GM12878 (cell line): ENCODE measurements around the gene ADAM15. TPM values are rescaled to one million over a fixed set of nuclear protein-coding genes. Genes with fewer than 3 reads are reported as not detected.

Source experiments
- ATAC-seq: fragments of 200-7000 bp; cut with Tn5 transposase; 3 replicates; pipeline ENCODE4 v1.9.1; 2020; ENCODE audit warnings: mild to moderate bottlenecking, moderate library complexity
- BruUV-seq: library from RNA; stranded (reverse); fragments of 400-500 nt; replicated peaks from 2 replicates; lab custom pipeline; 2021; lab: Mats Ljungman, UMichigan
- CTCF ChIA-PET: fragments of 300-600 bp; sonication (Branson Sonifier 250); formaldehyde crosslinking; extraction: SDS; loops from one replicate; lab custom pipeline; 2021; ENCODE audit warnings: inconsistent platforms; lab: Yijun Ruan, JAX
- POLR2A ChIA-PET: fragments of 350-600 bp; formaldehyde crosslinking; extraction: SDS; loops from one replicate; lab custom pipeline; 2021; ENCODE audit warnings: inconsistent platforms; lab: Charles Lee
- RAD21 ChIA-PET: fragments of 300-600 bp; sonication (Branson Sonifier 250); formaldehyde crosslinking; loops from one replicate; lab custom pipeline; 2023; ENCODE audit warnings: antibody characterized with exemption; ENCODE audit not compliant: unreplicated experiment; lab: Charles Lee
- SMC1A ChIA-PET: fragments of 300-600 bp; sonication (Branson Sonifier 250); formaldehyde crosslinking; loops from one replicate; lab custom pipeline; 2023; ENCODE audit not compliant: unreplicated experiment, uncharacterized antibody; lab: Charles Lee
- DNase-seq: peaks from one replicate; pipeline ENCODE4 v3.0.0-alpha.2; 2011; ENCODE audit warnings: low read depth, low spot score
- FAIRE-seq: peaks from 3 replicates; lab custom pipeline; 2011; peaks lifted over from hg19 to GRCh38; lab: Jason Lieb, UNC
- H2AFZ ChIP-seq: 2 replicates; pipeline ENCODE4 v1.6.0; 2011; ENCODE audit warnings: low read depth, low read length, control low read depth; ENCODE audit not compliant: control insufficient read depth
- H3K27ac ChIP-seq: 2 replicates; pipeline ENCODE4 v1.5.1; 2011; ENCODE audit warnings: control low read depth; ENCODE audit not compliant: control insufficient read depth, insufficient read depth
- H3K27me3 ChIP-seq, 2 experiments: replicated peaks in 1 of 2; 2 replicates each; pipeline versions ENCODE4 v1.6.0 to v1.6.1; 2011; ENCODE audit warnings: low read length in 1 of 2; ENCODE audit not compliant: control insufficient read depth in 2 of 2, insufficient read depth in 2 of 2
- H3K36me3 ChIP-seq, 2 experiments: 2 replicates each; pipeline ENCODE4 v1.5.1; 2011; ENCODE audit warnings: low read length in 1 of 2; ENCODE audit not compliant: control insufficient read depth in 2 of 2, insufficient read depth in 2 of 2
- H3K4me1 ChIP-seq: 2 replicates; pipeline ENCODE4 v1.6.1; 2011; ENCODE audit warnings: mild to moderate bottlenecking, low read length, moderate library complexity, mixed read lengths; ENCODE audit not compliant: control insufficient read depth, insufficient read depth
- H3K4me2 ChIP-seq: 2 replicates; pipeline ENCODE4 v1.6.0; 2011; ENCODE audit warnings: control low read depth; ENCODE audit not compliant: control insufficient read depth, insufficient read depth
- H3K4me3 ChIP-seq: fragments of 200-600 bp; sonication (generic); 2 replicates; pipeline ENCODE4 v1.5.1; 2016
- H3K79me2 ChIP-seq: 2 replicates; pipeline ENCODE4 v1.6.0; 2011; ENCODE audit warnings: low read length; ENCODE audit not compliant: control insufficient read depth, insufficient read depth
- H3K9ac ChIP-seq: 2 replicates; pipeline ENCODE4 v1.8.0; 2011; ENCODE audit warnings: low read length, control low read depth, mixed read lengths; ENCODE audit not compliant: control insufficient read depth, insufficient read depth
- H3K9me3 ChIP-seq: replicated peaks from 3 replicates; pipeline ENCODE4 v1.5.1; 2011; ENCODE audit warnings: mild to moderate bottlenecking, low read length; ENCODE audit not compliant: control insufficient read depth, insufficient read depth
- H4K20me1 ChIP-seq: 2 replicates; pipeline ENCODE4 v1.6.0; 2011; ENCODE audit not compliant: control insufficient read depth, insufficient read depth
- CREM ChIP-seq: IDR thresholded peaks from 2 replicates; pipeline ENCODE4 v1.6.1; 2014; ENCODE audit warnings: antibody characterized with exemption, low read depth
- JUND ChIP-seq: IDR thresholded peaks from 2 replicates; pipeline ENCODE4 v1.6.1; 2012; ENCODE audit warnings: low read depth, mild to moderate bottlenecking, low read length, improper control_type of control experiment, moderate library complexity
- TBL1XR1 ChIP-seq: IDR thresholded peaks from 2 replicates; pipeline ENCODE4 v1.6.1; 2012; ENCODE audit warnings: low read depth, low read length, improper control_type of control experiment
- TCF3 ChIP-seq: IDR thresholded peaks from 2 replicates; pipeline ENCODE4 v1.6.1; 2012; ENCODE audit warnings: low read depth, mild to moderate bottlenecking, low read length, borderline replicate concordance; ENCODE audit not compliant: insufficient read depth
- WGBS: methylation state at CpG from one replicate; pipeline ENCODE4 v1.1.6; 2016; ENCODE audit warnings: low lambda C conversion rate; ENCODE audit not compliant: insufficient replicate concordance, insufficient coverage; ENCODE audit errors: missing lambda C conversion rate; 5-methylcytosine and 5-hydroxymethylcytosine counted together
- in situ Hi-C: fragments of 300-500 bp; cut with MboI; formaldehyde crosslinking; loops from 9 replicates; pipeline ENCODE4 v1.14.3; 2018; ENCODE audit warnings: mixed read lengths
- intact Hi-C: fragments of 100-400 bp; cut with micrococcal nuclease; formaldehyde crosslinking; loops from one replicate; pipeline ENCODE4 v1.14.2; 2022; ENCODE audit not compliant: unreplicated experiment
- polyA plus RNA-seq, 11 experiments: library from polyadenylated mRNA; depleted of rRNA in 4 of 11; unstranded in 6 of 11; stranded (reverse) in 5 of 11; fragments of >200 nt; fragmentation: Nextera tagmentation in 4 of 11; fragmentation: Illumina TruSeq in 1 of 11; extraction: Ambion mirVana in 4 of 11; extraction: Trizol in 1 of 11; gene quantifications; 1 replicate in 1 of 11; 2 replicates in 10 of 11; pipeline versions ENCODE4 v1.2.1 to v1.2.3, GENCODE V29; 2011 to 2016; ENCODE audit warnings: inconsistent platforms in 2 of 11, missing spikeins in 2 of 11, low read depth in 1 of 11
- total RNA-seq, 4 experiments: library from RNA; depleted of rRNA in 3 of 4; stranded (reverse); fragments of >200 nt in 3 of 4; fragmentation: Illumina TruSeq in 1 of 4; extraction: Trizol in 1 of 4; gene quantifications; 2 replicates each; pipeline versions ENCODE4 v1.2.1 to v1.2.3, GENCODE V29; 2013 to 2021
- TF ChIP-seq, protein P1 (sequence below): IDR thresholded peaks from 2 replicates; pipeline ENCODE4 v1.6.1; 2012; ENCODE audit warnings: improper control_type of control experiment, low read depth, low read length; ENCODE audit not compliant: insufficient replicate concordance

The ADAM15 gene
- total and polyA plus RNA-seq, 10 of the 15 experiments (the other 5 are each of a cell fraction or from before 2014, with no cell fraction given) = 0.29 to 38.8 (median 14.7) TPM

GRCh38 chr1:155035936-155036335 lies 15.2 kb upstream of the ADAM15 start:
- POLR2A ChIA-PET = no interaction called here
- Histone ChIP-seq H3K27ac (no peak overlapping the region), H3K9me3 (no peaks in the 10 kb centered on the region), H3K4me2 (no peak overlapping the region), H3K79me2 (no peaks in the 10 kb centered on the region), H3K36me3 (no peaks in the 10 kb centered on the region), H3K27me3 (peaks cover 2 to 5% of the 10 kb centered on the region in 2 experiments; a peak in 2 of 4 replicates), H4K20me1 (no peaks in the 10 kb centered on the region), H3K9ac (no peak overlapping the region), H3K4me3 (no peak overlapping the region), H3K4me1 (no peaks in the 10 kb centered on the region), H2AFZ (no peak overlapping the region)
- 100% methylated on average over 1 of the region's 2 CpGs for WGBS
- TF ChIP-seq JUND (no peak), TBL1XR1 (no peak), CREM (no peak), TCF3 (no peak)
- TF ChIP-seq, protein P1, sequence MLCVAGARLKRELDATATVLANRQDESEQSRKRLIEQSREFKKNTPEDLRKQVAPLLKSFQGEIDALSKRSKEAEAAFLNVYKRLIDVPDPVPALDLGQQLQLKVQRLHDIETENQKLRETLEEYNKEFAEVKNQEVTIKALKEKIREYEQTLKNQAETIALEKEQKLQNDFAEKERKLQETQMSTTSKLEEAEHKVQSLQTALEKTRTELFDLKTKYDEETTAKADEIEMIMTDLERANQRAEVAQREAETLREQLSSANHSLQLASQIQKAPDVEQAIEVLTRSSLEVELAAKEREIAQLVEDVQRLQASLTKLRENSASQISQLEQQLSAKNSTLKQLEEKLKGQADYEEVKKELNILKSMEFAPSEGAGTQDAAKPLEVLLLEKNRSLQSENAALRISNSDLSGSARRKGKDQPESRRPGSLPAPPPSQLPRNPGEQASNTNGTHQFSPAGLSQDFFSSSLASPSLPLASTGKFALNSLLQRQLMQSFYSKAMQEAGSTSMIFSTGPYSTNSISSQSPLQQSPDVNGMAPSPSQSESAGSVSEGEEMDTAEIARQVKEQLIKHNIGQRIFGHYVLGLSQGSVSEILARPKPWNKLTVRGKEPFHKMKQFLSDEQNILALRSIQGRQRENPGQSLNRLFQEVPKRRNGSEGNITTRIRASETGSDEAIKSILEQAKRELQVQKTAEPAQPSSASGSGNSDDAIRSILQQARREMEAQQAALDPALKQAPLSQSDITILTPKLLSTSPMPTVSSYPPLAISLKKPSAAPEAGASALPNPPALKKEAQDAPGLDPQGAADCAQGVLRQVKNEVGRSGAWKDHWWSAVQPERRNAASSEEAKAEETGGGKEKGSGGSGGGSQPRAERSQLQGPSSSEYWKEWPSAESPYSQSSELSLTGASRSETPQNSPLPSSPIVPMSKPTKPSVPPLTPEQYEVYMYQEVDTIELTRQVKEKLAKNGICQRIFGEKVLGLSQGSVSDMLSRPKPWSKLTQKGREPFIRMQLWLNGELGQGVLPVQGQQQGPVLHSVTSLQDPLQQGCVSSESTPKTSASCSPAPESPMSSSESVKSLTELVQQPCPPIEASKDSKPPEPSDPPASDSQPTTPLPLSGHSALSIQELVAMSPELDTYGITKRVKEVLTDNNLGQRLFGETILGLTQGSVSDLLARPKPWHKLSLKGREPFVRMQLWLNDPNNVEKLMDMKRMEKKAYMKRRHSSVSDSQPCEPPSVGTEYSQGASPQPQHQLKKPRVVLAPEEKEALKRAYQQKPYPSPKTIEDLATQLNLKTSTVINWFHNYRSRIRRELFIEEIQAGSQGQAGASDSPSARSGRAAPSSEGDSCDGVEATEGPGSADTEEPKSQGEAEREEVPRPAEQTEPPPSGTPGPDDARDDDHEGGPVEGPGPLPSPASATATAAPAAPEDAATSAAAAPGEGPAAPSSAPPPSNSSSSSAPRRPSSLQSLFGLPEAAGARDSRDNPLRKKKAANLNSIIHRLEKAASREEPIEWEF = no peak
- CTCF ChIA-PET = no interaction called here
- FAIRE-seq = no peak
- in situ Hi-C loops = no loop called here
- intact Hi-C loops = no loop called here
- RAD21 ChIA-PET = no interaction called here
- no peak for DNase-seq
- ATAC-seq = no peak
- SMC1A ChIA-PET = no interaction called here
- BruUV-seq = no TSS peak
